CD4-positive, CD25-positive, alpha-beta regulatory T cell (primary cell): ENCODE data around the gene SMAD7. TPM values are rescaled to one million over a fixed set of nuclear protein-coding genes. Genes with fewer than 3 reads are reported as not detected.

Experiments used
- ATAC-seq, 2 donors: fragments of 150-1000 bp; cut with Tn5 transposase; one replicate each; pipeline ENCODE4 v1.10.0; 2021; ENCODE audit warnings: low read depth in 2 of 2, moderate number of reproducible peaks in 2 of 2, moderate library complexity in 1 of 2
- DNase-seq, 3 donors: peaks; one replicate each; pipeline versions ENCODE4 v3.0.0 to v3.0.0-alpha.2; 2012 to 2022; ENCODE audit warnings: mixed read lengths in 1 of 3
- H3K27ac ChIP-seq: one replicate; pipeline ENCODE4 v1.7.0; 2013; ENCODE audit warnings: mild to moderate bottlenecking, low read length; ENCODE audit not compliant: insufficient read depth, poor library complexity, severe bottlenecking
- H3K27me3 ChIP-seq: one replicate; pipeline ENCODE4 v1.7.0; 2013; ENCODE audit warnings: low read length; ENCODE audit not compliant: control insufficient read depth, insufficient read depth
- H3K36me3 ChIP-seq: one replicate; pipeline ENCODE4 v1.7.0; 2013; ENCODE audit warnings: mild to moderate bottlenecking, low read length, moderate library complexity; ENCODE audit not compliant: control insufficient read depth, insufficient read depth
- H3K4me1 ChIP-seq: 2 replicates; pipeline ENCODE4 v1.7.0; 2013; ENCODE audit warnings: mild to moderate bottlenecking, low read length; ENCODE audit not compliant: insufficient read depth, control insufficient read depth, poor library complexity, severe bottlenecking
- H3K4me3 ChIP-seq: one replicate; pipeline ENCODE4 v1.7.0; 2013; ENCODE audit warnings: low read depth, mild to moderate bottlenecking, low read length, moderate library complexity
- H3K9me3 ChIP-seq, 2 experiments: 1 replicate in 1 of 2; 2 replicates in 1 of 2; pipeline ENCODE4 v1.7.0; 2013; ENCODE audit warnings: low read length in 2 of 2, mild to moderate bottlenecking in 1 of 2, moderate library complexity in 1 of 2; ENCODE audit not compliant: control insufficient read depth in 2 of 2
- H3K27ac Mint-ChIP-seq, 3 donors: one replicate each; pipeline ENCODE4 v1.8.0; 2020 to 2022; ENCODE audit warnings: mild to moderate bottlenecking in 3 of 3, mixed read lengths in 3 of 3, moderate library complexity in 2 of 3
- H3K27me3 Mint-ChIP-seq: one replicate; pipeline ENCODE4 v1.8.0; 2022; ENCODE audit warnings: mild to moderate bottlenecking, mixed read lengths
- H3K36me3 Mint-ChIP-seq: one replicate; pipeline ENCODE4 v1.8.0; 2020; ENCODE audit warnings: mixed read lengths
- H3K4me1 Mint-ChIP-seq, 4 donors: one replicate each; pipeline ENCODE4 v1.8.0; 2020 to 2022; ENCODE audit warnings: mixed read lengths in 4 of 4, mild to moderate bottlenecking in 1 of 4
- H3K4me3 Mint-ChIP-seq, 4 donors: one replicate each; pipeline ENCODE4 v1.8.0; 2020 to 2022; ENCODE audit warnings: mild to moderate bottlenecking in 4 of 4, mixed read lengths in 4 of 4, moderate library complexity in 3 of 4
- H3K9me3 Mint-ChIP-seq, 7 donors: one replicate each; pipeline ENCODE4 v1.8.0; 2020 to 2022; ENCODE audit warnings: mixed read lengths in 7 of 7, mild to moderate bottlenecking in 3 of 7, moderate library complexity in 2 of 7
- polyA plus RNA-seq, 4 donors: library from polyadenylated mRNA; unstranded; fragments of 300-500 nt; fragmentation: Illumina TruSeq; gene quantifications; one replicate each; pipeline ENCODE4 v1.2.3, GENCODE V29; 2021
- total RNA-seq: library from RNA; stranded (reverse); gene quantifications from one replicate; pipeline ENCODE4 v1.2.3, GENCODE V29; 2022

The SMAD7 gene
- total and polyA plus RNA-seq, 5 donors from 2014 or later, result 1.7 to 64.0 (median 7.0) TPM

DNA sequence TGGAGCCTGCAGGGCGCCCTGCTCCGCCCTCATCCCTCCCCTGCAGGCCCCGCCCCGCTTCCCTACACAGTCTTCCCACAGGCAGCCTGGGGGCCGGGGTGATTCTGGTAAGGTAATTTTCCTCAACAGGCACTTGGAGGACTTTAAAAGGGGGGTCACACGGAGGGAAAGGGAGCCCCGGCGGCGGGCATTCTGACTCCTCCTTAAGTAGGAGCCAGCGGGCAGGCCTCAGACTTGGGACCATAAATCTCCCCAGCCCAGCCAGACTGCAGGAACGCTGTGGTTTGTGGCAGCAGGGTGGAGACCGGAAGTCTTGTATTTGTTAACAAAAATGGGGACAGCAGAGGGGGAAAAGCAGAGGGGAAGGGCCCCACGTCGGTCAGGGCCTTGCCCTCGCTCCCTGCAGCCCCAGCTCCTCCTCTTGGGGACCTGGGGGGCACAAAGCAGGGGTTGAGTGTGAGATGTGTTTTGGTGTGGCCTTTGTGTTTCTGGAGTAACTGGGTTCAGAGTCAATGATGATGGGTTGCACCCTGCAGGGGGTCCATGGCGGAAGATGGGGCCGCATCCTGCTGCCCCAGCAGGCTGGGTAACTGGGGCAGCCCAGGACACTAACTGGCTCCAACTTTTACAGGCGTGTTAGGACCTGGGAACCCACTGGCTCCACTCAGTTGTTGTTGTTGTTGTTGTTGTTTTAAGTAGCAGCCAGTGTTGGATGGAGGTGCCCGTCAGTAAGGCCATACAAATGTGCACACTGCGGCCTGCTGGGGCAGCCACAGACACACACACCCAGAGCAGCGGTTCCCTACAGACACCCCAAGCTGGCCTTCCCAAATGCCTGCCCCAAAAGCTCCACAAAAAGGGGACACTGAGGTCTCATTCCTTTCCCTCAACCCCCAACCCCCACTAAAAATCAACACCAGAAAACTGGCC is 27.7 kb downstream of the SMAD7 start:
- peaks cover 22% of the 10 kb centered on the region for H3K36me3 Mint-ChIP-seq
- H3K27me3 Mint-ChIP-seq, result no peaks in the 10 kb centered on the region
- Histone ChIP-seq H3K4me1 (peaks cover 55% of the 10 kb centered on the region), H3K36me3 (peaks cover 16% of the 10 kb centered on the region), H3K9me3 (no peaks in the 10 kb centered on the region), H3K27me3 (no peaks in the 10 kb centered on the region), H3K27ac (no peak overlapping the region), H3K4me3 (no peak overlapping the region)
- H3K9me3 Mint-ChIP-seq, result no peaks in the 10 kb centered on the region
- no peak for ATAC-seq
- no peak for DNase-seq
- H3K4me1 Mint-ChIP-seq, result peaks cover 9 to 63% (median 47%) of the 10 kb centered on the region in 4 donors
- peak overlapping the region; percentile 32 to 83 (median 64) for H3K27ac Mint-ChIP-seq
- peak overlapping the region in 2 of 4 donors; percentile 63 to 79 for H3K4me3 Mint-ChIP-seq

DNA sequence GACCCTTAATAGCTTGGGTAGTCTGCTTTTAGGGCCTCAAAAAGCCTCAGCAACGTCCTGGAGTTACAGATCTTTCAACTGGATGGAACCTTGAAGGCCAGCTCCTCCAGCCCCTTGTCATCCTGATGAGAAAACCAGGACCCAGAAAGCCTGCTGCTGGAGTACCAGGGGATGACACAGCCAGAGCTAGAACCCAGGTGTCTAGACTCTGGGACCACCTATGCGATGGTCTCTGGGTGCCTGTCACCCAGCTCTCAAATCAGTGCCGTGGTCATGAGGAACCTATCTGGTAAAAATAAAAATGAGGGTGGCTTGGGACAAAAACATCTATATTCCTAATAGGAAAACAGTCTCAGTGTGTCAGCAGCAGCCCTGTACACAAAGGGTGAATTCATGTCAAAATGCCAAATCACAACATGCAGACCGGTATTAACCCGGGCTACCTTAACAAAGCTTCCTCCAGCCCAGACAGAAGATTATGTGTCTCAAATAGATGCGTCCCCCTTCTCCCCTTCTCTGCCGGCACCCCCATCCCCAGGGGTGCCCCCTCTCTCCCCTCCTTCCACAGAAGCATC is 28.5 kb downstream of the SMAD7 start:
- Histone ChIP-seq H3K9me3 (no peaks in the 10 kb centered on the region), H3K4me3 (no peak overlapping the region), H3K27me3 (no peaks in the 10 kb centered on the region), H3K4me1 (peaks cover 47% of the 10 kb centered on the region), H3K36me3 (peaks cover 16% of the 10 kb centered on the region), H3K27ac (no peak overlapping the region)
- Mint-ChIP-seq H3K27ac (no peak overlapping the region), H3K4me3 (peak overlapping the region in 1 of 4 donors; percentile 55), H3K27me3 (no peaks in the 10 kb centered on the region), H3K4me1 (peaks cover 9 to 58% (median 41%) of the 10 kb centered on the region in 4 donors), H3K9me3 (no peaks in the 10 kb centered on the region), H3K36me3 (peaks cover 22% of the 10 kb centered on the region)
- DNase-seq, result no peak
- ATAC-seq, result no peak

DNA sequence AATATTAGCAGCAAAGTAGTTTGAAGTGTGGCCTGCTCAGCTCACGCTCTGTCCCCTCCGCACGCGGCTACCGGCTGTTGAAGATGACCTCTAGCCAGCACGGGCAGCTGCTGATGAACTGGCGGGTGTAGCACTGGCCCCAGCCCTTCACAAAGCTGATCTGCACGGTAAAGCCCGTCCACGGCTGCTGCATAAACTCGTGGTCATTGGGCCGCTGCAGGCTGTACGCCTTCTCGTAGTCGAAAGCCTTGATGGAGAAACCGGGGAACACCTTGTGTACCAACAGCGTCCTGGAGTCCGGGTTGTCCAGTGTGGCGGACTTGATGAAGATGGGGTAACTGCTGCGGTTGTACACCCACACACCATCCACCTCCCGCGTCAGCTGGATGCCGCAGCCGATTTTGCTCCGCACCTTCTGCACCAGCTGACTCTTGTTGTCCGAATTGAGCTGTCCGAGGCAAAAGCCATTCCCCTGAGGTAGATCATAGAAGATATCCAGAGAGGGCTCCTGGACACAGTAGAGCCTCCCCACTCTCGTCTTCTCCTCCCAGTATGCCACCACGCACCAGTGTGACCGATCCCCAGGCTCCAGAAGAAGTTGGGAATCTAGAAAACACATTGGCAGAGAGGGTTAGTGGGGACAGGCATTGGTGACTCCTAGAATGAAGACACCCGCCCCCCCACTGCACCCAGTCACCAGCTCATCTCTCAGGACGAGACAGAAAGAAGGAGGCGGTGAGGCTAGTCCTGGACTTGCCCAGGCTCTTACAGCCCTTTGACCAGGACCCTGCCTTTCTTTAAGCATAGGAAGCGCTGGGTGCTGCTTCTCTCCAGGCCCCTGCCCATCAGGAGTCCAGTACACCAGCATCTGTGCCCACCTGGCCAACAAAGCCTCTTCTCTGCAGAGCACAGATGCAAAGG is 29.2 kb downstream of the SMAD7 start:
- peaks cover 9 to 50% (median 34%) of the 10 kb centered on the region in 4 donors for H3K4me1 Mint-ChIP-seq
- peak overlapping the region in 1 of 4 donors; percentile 56 for H3K4me3 Mint-ChIP-seq
- Histone ChIP-seq H3K9me3 (no peaks in the 10 kb centered on the region), H3K27me3 (no peaks in the 10 kb centered on the region), H3K4me1 (peaks cover 40% of the 10 kb centered on the region), H3K4me3 (no peak overlapping the region), H3K36me3 (peaks cover 16% of the 10 kb centered on the region), H3K27ac (no peak overlapping the region)
- H3K27me3 Mint-ChIP-seq, result no peaks in the 10 kb centered on the region
- no peak for ATAC-seq
- H3K9me3 Mint-ChIP-seq, result no peaks in the 10 kb centered on the region
- DNase-seq, result no peak
- H3K27ac Mint-ChIP-seq, result no peak overlapping the region
- H3K36me3 Mint-ChIP-seq, result peaks cover 19% of the 10 kb centered on the region

DNA sequence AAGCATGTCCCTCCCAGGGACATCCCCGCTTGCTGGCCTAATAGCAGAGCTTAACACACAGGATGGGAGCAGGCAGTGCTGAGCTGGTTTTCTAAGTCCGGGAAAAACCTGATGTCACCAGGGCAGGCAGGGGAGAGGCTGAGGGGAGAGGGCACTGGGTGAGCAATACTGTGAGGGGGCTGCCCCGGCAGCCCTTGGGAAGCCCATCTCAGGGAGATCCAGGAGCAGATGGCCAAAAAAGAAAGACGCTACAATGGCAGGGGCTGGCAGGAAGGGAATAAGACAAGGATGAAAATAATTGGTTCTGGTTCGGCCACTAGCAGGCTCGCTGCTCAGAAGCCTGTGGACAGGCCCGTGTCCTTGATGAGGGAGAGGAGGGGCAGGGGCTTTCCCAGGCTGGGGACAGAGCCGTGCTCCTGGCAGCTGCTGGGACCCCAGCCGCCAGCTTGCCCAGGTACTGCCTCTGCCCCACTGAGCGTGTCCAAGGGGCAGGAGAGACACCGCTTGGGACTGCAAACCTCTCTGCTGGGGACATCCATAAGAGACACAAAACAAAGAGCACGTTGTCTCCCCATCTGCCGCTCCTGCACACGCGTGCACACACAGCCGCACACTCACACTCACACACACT is 30.2 kb downstream of the SMAD7 start:
- Mint-ChIP-seq H3K4me3 (peak overlapping the region in 1 of 4 donors; percentile 40), H3K9me3 (no peaks in the 10 kb centered on the region), H3K4me1 (peaks cover 9 to 48% (median 31%) of the 10 kb centered on the region in 4 donors), H3K36me3 (peaks cover 19% of the 10 kb centered on the region), H3K27ac (peak overlapping the region in 1 of 3 donors; percentile 98), H3K27me3 (no peaks in the 10 kb centered on the region)
- H3K9me3 ChIP-seq, result no peaks in the 10 kb centered on the region
- no peak for ATAC-seq
- peaks cover 33% of the 10 kb centered on the region for H3K4me1 ChIP-seq
- no peak overlapping the region for H3K4me3 ChIP-seq
- DNase-seq, result no peak
- peaks cover 16% of the 10 kb centered on the region for H3K36me3 ChIP-seq
- no peak overlapping the region for H3K27ac ChIP-seq
- H3K27me3 ChIP-seq, result no peaks in the 10 kb centered on the region

DNA sequence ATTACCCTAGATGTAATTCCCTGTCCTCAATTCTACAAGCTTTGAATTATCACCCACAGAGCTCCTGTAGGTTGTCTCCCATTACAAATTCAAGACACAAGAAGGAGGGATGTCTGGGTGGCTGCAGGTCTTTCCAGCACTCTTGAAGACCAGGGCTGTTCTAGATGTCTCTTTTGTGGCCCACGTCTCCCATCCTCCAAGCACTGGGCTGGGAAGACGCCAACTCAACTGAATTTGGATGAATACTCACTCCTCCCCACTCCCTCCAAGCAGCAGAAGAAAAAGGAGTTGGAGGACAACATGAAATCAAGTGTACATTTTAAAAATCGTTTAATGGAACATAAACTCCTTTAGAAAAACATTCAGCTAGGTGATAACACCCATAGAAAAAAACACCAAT is 31.2 kb downstream of the SMAD7 start:
- peaks cover 4 to 38% (median 22%) of the 10 kb centered on the region in 4 donors for H3K4me1 Mint-ChIP-seq
- DNase-seq, result no peak

DNA sequence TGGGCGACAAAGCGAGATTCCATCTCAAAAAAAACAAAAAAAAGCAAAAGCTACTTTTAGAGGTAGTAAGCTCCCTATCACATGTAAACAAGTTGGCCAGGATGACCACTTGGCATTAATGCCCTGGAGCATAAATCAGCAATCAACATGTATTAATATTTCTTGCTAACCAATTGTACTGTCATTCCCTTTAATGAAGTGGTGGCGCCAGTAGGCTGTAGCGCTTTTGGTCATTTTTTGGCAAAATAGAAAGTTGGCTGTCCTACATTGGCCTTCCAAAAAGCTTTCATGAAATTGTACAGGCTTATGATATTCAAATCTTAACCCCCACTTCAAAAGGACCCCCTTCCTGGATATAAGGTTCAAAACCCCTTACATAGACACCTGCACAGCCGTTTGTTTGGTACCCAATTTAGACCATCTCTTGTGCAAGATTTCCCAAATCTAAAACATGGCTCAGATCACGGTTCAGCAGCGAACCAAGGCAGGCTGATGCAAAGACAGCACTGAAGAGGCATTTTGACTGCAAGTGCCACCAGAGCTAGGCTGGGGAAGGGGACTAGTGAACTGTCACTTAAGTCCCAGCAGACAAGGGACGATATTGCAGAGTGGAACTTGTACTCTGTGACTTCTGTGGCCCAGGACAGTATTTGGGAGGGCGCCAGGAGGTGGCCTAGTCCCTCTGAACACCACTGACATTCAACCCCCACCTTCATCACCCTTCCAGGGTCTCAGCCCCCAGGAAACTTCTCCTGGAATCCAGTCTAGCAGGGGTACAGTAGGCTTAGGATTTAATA is 31.9 kb downstream of the SMAD7 start:
- Mint-ChIP-seq H3K4me3 (no peak overlapping the region), H3K36me3 (peaks cover 19% of the 10 kb centered on the region), H3K27ac (no peak overlapping the region), H3K27me3 (no peaks in the 10 kb centered on the region), H3K9me3 (no peaks in the 10 kb centered on the region), H3K4me1 (peaks cover 4 to 31% (median 18%) of the 10 kb centered on the region in 4 donors)
- ATAC-seq, result no peak
- peaks cover 16% of the 10 kb centered on the region for H3K36me3 ChIP-seq
- H3K27me3 ChIP-seq, result no peaks in the 10 kb centered on the region
- H3K9me3 ChIP-seq, result no peaks in the 10 kb centered on the region
- H3K4me1 ChIP-seq, result peaks cover 16% of the 10 kb centered on the region
- no peak for DNase-seq
- no peak overlapping the region for H3K4me3 ChIP-seq
- no peak overlapping the region for H3K27ac ChIP-seq

More for the DNA sequence above, 31.2 kb downstream of the SMAD7 start:
- peaks cover 23% of the 10 kb centered on the region for H3K4me1 ChIP-seq
- no peak overlapping the region for H3K4me3 ChIP-seq
- H3K9me3 Mint-ChIP-seq, result no peaks in the 10 kb centered on the region
- no peaks in the 10 kb centered on the region for H3K9me3 ChIP-seq
- H3K4me3 Mint-ChIP-seq, result no peak overlapping the region
- H3K27ac ChIP-seq, result no peak overlapping the region
- no peaks in the 10 kb centered on the region for H3K27me3 ChIP-seq
- ATAC-seq, result no peak
- peaks cover 16% of the 10 kb centered on the region for H3K36me3 ChIP-seq
- peak overlapping the region in 1 of 3 donors; percentile 8 for H3K27ac Mint-ChIP-seq
- H3K27me3 Mint-ChIP-seq, result no peaks in the 10 kb centered on the region
- H3K36me3 Mint-ChIP-seq, result peaks cover 19% of the 10 kb centered on the region
